Measurements from ENCODE around the gene TLE3. TPM values are rescaled to one million over a fixed set of nuclear protein-coding genes. Genes with fewer than 3 reads are reported as not detected.

TLE3 gene
- total RNA-seq, 1 donor = 12.3 TPM

GRCh38 chr15:70068783-70069565, 28.7 kb downstream of the TLE3 start:
- no peak for DNase-seq (ENCODE audit: low read depth)
- no peak for TF ChIP-seq CTCF (IDR thresholded peaks at IDR 0.05; ENCODE audit: insufficient read depth, low read length)
- no peak overlapping the region for H3K4me3 ChIP-seq (ENCODE audit: low read depth, low read length)

- no peak overlapping the region for H3K4me3 ChIP-seq (ENCODE audit: low read depth, low read length)
- TF ChIP-seq CTCF (IDR thresholded peaks at IDR 0.05; ENCODE audit: insufficient read depth, low read length) = no peak
Observed at GRCh38 chr15:70067681-70068080, 30.0 kb downstream of the TLE3 start.

GRCh38 chr15:70067011-70067410, 30.7 kb downstream of the TLE3 start:
- DNase-seq (ENCODE audit: low read depth) = no peak
- TF ChIP-seq CTCF (IDR thresholded peaks at IDR 0.05; ENCODE audit: insufficient read depth, low read length) = no peak
- H3K4me3 ChIP-seq (ENCODE audit: low read depth, low read length) = no peak overlapping the region

More at GRCh38 chr15:70067681-70068080, 30.0 kb downstream of the TLE3 start:
- no peak for DNase-seq (ENCODE audit: low read depth)

- peak; percentile 23 for DNase-seq (ENCODE audit: low read depth)
- TF ChIP-seq CTCF (IDR thresholded peaks at IDR 0.05; ENCODE audit: insufficient read depth, low read length) = no peak
Observed at GRCh38 chr15:70066447-70066846, 31.3 kb downstream of the TLE3 start.

DNA sequence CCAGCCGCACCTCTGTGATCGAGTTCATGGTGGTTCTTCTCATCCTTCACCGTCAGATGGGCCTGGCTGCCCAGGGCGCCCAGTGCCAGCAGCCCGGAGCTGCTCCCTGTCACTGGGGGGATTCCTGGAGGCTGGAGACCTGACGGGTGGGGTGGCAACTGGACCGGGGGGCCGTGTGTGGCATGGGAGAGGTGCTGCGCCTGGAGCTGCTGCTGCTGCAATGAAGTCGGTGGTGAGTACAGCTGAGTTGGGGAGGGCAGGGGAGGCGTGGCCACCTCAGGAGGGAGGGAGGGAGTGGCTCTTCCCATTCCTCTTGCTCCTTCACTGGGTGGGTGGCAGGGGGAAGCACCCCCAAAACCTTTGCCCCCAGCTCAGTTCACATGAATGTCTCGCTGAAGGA, 31.7 kb downstream of the TLE3 start:
- no peak for DNase-seq (ENCODE audit: low read depth)
- H3K4me3 ChIP-seq (ENCODE audit: low read depth, low read length) = no peak overlapping the region
- no peak for TF ChIP-seq CTCF (IDR thresholded peaks at IDR 0.05; ENCODE audit: insufficient read depth, low read length)

More at GRCh38 chr15:70066447-70066846, 31.3 kb downstream of the TLE3 start:
- H3K4me3 ChIP-seq (ENCODE audit: low read depth, low read length) = no peak overlapping the region

- DNase-seq (ENCODE audit: low read depth) = no peak
- no peak for TF ChIP-seq CTCF (IDR thresholded peaks at IDR 0.05; ENCODE audit: insufficient read depth, low read length)
Observed at GRCh38 chr15:70065006-70065722, 32.6 kb downstream of the TLE3 start.

More at GRCh38 chr15:70065006-70065722, 32.6 kb downstream of the TLE3 start:
- H3K4me3 ChIP-seq (ENCODE audit: low read depth, low read length) = no peak overlapping the region

All from fibroblast of the aortic adventitia (primary cell).